OCI-LY3 (cell line): Measurements from ENCODE around the gene UBXN2A.

ENCODE experiments used
- EZH2phosphoT487 ChIP-seq: fragments of 200-600 bp; shearing (Covaris generic); IDR thresholded peaks from 2 replicates; pipeline ENCODE4 v1.6.1; 2018; ENCODE audit warnings: antibody characterized with exemption, mixed run types, low read depth
- TF ChIP-seq, protein P1 (sequence below): fragments of 200-600, 300-600 bp; sonication (generic); IDR thresholded peaks from 2 replicates; pipeline ENCODE4 v1.5.1; 2014; ENCODE audit warnings: antibody characterized with exemption, low read length, low read depth

DNA sequence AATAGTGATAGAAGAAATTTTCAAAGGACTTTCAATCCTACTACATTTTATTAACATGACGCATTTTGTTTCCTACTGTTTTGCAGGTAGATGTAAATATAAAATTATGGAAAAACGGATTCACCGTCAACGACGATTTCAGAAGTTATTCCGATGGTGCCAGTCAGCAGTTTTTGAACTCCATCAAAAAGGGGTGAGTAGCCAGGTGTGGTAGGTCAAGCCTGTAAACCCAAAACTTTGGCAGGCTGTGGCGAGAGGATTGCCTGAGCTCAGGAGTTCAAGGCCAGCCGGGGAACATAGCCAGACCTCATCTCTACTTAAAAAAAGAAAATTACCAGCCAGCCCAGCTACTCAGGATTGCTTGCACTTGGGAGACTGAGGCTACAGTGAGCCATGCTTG is 36.6 kb downstream of the UBXN2A start:
- TF ChIP-seq, protein P1, sequence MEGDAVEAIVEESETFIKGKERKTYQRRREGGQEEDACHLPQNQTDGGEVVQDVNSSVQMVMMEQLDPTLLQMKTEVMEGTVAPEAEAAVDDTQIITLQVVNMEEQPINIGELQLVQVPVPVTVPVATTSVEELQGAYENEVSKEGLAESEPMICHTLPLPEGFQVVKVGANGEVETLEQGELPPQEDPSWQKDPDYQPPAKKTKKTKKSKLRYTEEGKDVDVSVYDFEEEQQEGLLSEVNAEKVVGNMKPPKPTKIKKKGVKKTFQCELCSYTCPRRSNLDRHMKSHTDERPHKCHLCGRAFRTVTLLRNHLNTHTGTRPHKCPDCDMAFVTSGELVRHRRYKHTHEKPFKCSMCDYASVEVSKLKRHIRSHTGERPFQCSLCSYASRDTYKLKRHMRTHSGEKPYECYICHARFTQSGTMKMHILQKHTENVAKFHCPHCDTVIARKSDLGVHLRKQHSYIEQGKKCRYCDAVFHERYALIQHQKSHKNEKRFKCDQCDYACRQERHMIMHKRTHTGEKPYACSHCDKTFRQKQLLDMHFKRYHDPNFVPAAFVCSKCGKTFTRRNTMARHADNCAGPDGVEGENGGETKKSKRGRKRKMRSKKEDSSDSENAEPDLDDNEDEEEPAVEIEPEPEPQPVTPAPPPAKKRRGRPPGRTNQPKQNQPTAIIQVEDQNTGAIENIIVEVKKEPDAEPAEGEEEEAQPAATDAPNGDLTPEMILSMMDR = no peak
- TF ChIP-seq EZH2phosphoT487 = no peak
